Mammary epithelial cell (primary cell): ENCODE data around the gene ADGRA3.

Experiments
- EZH2 ChIP-seq: IDR thresholded peaks from 2 replicates; pipeline ENCODE4 v1.6.1; 2012; ENCODE audit warnings: low read length, inconsistent platforms, borderline replicate concordance
- TF ChIP-seq, protein P1 (sequence below), 2 donors: IDR thresholded peaks in 1 of 2; conservative IDR thresholded peaks in 1 of 2; 2 replicates each; pipeline ENCODE4 v1.5.1; 2011 to 2012; ENCODE audit warnings: inconsistent platforms in 2 of 2, low read length in 2 of 2, mild to moderate bottlenecking in 2 of 2, control low read depth in 1 of 2, low read depth in 1 of 2; ENCODE audit not compliant: insufficient read depth in 1 of 2; ENCODE audit errors: extremely low read depth in 1 of 2

GRCh38 chr4:22554670-22555069 is 38.8 kb upstream of the ADGRA3 start:
- TF ChIP-seq, protein P1, sequence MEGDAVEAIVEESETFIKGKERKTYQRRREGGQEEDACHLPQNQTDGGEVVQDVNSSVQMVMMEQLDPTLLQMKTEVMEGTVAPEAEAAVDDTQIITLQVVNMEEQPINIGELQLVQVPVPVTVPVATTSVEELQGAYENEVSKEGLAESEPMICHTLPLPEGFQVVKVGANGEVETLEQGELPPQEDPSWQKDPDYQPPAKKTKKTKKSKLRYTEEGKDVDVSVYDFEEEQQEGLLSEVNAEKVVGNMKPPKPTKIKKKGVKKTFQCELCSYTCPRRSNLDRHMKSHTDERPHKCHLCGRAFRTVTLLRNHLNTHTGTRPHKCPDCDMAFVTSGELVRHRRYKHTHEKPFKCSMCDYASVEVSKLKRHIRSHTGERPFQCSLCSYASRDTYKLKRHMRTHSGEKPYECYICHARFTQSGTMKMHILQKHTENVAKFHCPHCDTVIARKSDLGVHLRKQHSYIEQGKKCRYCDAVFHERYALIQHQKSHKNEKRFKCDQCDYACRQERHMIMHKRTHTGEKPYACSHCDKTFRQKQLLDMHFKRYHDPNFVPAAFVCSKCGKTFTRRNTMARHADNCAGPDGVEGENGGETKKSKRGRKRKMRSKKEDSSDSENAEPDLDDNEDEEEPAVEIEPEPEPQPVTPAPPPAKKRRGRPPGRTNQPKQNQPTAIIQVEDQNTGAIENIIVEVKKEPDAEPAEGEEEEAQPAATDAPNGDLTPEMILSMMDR (conservative IDR thresholded peaks at IDR 0.05 in 1 of 2, IDR thresholded peaks at IDR 0.05 in 1 of 2; ENCODE audit: extremely low read depth in 1 of 2, insufficient read depth in 1 of 2, low read depth in 1 of 2, low read length in 2 of 2), result no peak
- TF ChIP-seq EZH2, result no peak
